ENCODE data around the gene CLN6. TPM values are rescaled to one million over a fixed set of nuclear protein-coding genes. Genes with fewer than 3 reads are reported as not detected.

CLN6 gene
- total and polyA plus RNA-seq, 9 of the 15 experiments (the other 6 are each of a cell fraction or from before 2014, with no cell fraction given) = 0.71 to 53.3 (median 39.3) TPM

GRCh38 chr15:68184616-68185480, 44.7 kb downstream of the CLN6 start (continued):
- TF ChIP-seq CHD7 (IDR thresholded peaks at IDR 0.05; ENCODE audit: low read depth, low read length) (no peak), MAFF (IDR thresholded peaks at IDR 0.05; ENCODE audit: low read length) (peak; percentile 34; the same call in 1 of the 2 replicates), C11orf30 (IDR thresholded peaks at IDR 0.05; ENCODE audit: low read depth) (peak; percentile 77), ZNF695 (CRISPR knock-in tag; IDR thresholded peaks at IDR 0.05) (no peak), MAFK (IDR thresholded peaks at IDR 0.05; ENCODE audit: low read length) (peak; percentile 52; the same call in 1 of the 2 replicates), MAFG (tag; conservative IDR thresholded peaks at IDR 0.05) (peak; percentile 70), ZBED1 (IDR thresholded peaks at IDR 0.05) (no peak)
